HG03342 (cell line): Measurements from ENCODE around the gene ADAMTSL2.

Experiments
- ATAC-seq: cut with Tn5 transposase; IDR thresholded peaks from one replicate; pipeline ENCODE4 v1.9.1; 2021; ENCODE audit warnings: mild to moderate bottlenecking, moderate library complexity; ENCODE audit not compliant: unreplicated experiment

The ADAMTSL2 gene

DNA sequence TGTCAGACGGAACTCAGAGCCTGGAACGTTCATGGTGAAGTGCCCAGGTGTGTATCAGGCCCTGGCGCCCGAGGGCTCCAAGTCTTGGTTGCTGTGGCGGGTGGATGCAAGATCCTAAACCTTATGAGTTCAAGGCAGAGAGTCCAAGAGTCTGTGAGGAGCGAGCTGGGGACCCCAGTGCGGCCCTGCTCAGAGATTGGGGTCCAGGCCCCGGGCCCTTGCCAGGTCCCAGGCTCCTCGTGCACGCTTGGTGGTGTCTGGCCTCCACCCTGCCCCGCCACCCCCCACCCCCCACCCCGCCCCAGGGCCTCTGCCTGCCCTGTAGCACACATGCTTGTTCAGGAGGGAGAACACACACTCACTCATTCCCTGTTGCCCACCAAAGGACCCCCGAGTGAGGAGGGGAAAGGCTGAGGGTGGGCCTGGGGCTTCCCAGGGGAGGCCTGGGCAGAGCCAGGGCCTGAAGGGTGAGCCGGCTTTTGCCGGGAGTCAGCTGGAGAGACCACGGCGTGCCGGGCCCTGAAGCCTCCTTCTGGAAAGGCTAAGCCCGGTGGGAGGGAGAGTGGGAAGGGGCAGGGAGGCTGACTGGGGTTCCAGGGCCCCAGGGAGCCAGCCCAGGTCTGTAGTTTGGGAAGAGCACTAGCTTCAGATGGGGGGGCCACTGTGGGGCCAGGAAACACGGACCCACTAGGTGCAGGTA is 37.5 kb downstream of the ADAMTSL2 start:
- ATAC-seq = no peak

- no peak for ATAC-seq
These were observed 38.4 kb downstream of the ADAMTSL2 start for GRCh38 chr9:133572821-133573361.

GRCh38 chr9:133573791-133574515 is 39.4 kb downstream of the ADAMTSL2 start:
- ATAC-seq = no peak

GRCh38 chr9:133574771-133575170 is 40.3 kb downstream of the ADAMTSL2 start:
- ATAC-seq = no peak

- ATAC-seq = no peak
These were observed 40.9 kb downstream of the ADAMTSL2 start for GRCh38 chr9:133575186-133576030.

DNA sequence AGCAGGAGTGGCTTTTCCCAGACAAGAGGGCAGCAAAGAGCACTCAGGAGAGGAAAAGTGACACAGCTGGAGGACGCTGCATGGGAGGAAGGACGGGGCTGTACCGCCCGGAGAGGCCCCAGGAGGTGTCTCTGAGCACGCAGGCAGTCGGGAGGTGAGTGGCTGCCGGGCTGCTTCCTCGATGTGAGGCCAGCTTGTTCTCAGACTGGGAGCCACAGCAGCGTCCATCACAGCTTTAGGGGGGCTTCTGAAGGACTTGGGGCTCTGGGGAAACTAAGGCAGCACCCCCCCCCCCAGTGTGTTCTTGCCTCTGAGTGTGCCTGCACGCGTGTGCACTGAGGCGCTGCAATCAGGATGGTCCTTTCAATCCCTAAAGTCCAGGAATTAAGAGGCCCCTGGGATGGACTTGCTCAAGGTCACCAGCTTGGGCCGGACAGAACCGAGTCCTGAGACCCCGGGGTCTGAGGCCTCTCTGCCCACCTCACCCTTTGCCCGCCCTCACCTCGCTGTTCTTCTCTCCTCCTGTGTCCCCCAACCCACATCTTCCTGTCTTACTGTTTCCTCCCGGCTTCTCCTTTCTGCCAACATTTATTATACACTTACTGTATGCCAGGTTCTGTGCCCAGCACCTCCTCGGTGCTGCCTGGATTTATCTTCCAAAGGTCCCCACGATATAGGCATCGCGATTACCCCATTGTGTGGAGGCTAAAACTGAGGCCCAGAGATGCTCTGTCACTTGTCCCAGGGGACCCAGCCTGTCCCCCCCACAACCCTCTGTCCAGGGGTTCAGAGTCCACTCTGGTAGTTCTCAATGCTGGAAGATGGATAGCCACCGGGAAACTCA is 41.7 kb downstream of the ADAMTSL2 start:
- ATAC-seq = no peak

DNA sequence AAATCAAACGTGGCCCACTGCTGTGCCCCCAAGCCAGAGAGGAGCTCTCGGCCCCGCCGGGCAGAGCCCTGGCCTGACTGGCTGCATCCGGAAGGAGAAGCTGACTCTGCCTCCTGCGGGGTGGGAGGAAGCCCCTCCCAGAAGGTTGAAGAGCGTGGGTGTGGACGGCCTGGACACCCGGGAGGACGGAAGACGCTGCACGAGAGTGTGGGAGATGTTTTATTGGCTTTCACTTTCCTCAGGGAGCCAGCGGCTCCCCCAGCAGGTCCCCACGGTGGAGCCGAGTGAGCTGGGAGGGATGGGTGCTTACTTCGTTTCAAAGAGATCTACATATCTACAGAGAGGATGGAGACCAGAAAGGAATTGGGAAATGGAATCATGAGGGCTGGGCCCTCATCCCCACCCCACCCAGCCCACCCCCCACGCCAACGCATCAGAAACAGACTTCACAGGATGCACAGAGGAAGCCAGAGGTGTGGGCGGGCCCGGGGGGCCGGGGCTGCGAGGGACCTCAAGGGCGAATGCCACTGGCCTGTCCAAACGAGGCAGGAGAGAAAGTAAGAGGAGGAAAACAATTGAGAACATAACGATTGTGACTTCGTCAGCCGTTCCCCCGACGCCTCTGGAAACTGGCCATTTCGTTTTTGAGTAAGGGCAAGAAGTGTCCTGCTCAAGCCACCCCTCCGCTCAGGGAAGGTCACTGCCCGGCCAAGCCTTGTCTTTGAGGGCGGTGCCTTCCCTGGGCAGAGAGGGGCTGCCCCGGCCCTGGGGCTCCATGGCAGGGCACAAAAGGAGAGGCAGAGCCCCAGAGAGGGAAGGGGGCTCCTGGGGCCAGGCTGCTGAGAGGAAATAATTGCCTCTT is 42.6 kb downstream of the ADAMTSL2 start:
- ATAC-seq = no peak

DNA sequence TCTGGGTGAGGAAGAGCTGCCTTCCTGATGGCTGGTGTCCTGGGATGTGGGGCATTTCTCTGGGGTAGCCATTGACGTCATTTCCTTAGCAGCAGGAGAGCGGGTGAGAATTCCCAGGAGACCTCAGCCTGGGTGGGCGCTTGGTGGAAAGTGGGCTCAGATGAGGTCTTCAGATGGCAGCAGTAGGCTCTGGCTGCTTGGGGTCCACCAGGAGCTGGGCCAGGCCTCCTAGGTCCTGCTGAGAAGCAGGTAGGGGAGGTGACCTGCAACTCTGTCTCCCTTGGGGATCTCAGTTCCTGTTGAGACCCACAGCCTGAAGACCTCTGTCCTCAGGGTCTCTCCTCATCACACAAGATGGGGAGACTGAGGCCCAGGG is 43.2 kb downstream of the ADAMTSL2 start:
- ATAC-seq = no peak

- no peak for ATAC-seq
These were observed 44.3 kb downstream of the ADAMTSL2 start for GRCh38 chr9:133578524-133579441.

DNA sequence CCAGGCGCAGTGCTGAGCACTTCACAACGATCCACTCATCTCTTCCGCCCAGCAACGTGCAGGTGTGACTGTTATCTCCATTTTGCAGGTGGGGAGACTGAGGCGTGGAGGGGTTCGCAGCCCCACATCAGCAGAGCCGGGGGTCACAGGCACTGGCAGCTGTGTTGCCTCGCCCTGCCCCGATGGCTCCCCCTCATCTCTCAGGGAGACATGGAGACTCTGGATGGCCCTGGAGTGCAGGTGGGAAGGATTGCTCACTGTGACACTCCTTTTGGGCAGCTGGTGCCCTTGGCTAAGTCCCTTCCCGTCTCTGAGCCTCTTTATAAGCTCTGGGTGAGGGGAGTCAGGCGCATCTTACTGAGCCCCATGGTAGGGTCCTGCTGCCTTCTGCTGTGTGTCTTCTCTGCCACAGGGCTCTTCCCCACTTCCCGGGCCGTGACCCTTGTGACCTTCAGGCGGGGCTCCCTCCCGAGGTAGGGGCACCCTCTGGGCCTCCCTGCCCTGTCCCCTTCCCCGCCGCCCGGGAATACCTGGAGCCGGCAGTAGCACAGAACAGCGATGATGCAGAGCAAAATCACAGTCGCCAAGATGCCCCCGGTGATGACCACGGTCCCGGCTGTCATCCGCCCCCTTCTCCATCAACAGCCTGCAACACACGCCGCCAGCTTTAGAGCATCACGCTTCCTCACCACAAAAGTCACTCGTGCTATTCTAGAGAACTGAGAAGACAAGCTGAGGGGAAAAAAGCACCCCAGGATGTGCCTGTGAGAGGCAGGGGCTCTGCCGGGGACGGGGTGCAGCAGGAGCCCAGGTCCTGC is 45.3 kb downstream of the ADAMTSL2 start:
- no peak for ATAC-seq

DNA sequence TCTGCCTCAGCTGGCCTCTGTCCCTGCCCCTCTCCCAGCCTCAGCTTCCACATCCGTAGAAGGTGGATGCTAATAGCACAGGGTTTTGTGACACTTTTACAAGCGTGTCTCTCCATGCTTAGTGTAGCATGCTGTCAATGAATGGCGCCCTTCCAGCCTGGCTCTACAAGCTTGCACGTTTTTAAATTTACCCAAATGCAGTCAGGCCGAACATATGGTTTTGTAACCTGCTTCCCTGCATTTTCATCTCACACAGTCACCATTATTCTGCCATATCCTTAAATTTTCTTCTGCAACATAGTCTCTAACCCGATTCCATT is 45.9 kb downstream of the ADAMTSL2 start:
- no peak for ATAC-seq

GRCh38 chr9:133581011-133581410 is 46.5 kb downstream of the ADAMTSL2 start:
- ATAC-seq = no peak

DNA sequence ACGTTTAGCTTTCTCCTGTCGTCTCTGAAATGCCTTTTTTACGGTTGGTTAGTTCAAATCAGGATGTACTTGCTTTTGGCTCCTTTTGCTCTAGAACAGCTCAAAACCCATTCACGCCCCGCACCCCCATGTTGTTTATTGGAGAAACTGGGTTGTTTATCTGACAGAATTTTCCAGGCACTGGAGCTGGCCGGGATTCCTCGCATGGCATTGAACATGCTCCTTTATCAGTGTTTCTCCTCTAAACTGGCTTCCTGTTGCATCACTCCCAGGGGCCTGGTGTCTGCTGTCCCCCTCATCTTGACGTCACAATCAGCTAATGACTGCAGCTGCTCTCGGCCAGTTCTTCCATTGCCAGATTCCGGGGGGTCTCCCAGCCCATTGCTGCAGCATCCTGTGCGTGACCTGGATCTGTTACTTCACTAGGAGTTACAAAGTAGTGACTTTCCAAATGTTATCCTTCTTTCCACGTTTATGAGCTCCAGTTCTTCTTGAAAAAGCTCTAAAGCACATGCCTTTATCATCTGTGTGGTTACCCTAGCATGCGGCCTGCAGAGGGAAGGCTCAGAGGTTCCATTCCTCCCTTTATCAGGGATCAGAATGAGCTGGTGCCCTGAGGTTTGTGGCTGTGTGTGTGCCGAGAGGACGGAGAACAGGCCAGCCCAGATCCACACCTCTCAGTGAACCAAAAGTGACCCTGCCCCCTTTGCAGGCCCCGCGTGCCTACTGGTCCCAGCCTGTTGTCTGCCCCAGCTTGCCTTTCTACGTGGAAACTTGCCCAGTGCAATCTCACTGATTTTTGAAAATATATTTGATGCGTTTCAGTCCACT is 47.2 kb downstream of the ADAMTSL2 start:
- no peak for ATAC-seq

DNA sequence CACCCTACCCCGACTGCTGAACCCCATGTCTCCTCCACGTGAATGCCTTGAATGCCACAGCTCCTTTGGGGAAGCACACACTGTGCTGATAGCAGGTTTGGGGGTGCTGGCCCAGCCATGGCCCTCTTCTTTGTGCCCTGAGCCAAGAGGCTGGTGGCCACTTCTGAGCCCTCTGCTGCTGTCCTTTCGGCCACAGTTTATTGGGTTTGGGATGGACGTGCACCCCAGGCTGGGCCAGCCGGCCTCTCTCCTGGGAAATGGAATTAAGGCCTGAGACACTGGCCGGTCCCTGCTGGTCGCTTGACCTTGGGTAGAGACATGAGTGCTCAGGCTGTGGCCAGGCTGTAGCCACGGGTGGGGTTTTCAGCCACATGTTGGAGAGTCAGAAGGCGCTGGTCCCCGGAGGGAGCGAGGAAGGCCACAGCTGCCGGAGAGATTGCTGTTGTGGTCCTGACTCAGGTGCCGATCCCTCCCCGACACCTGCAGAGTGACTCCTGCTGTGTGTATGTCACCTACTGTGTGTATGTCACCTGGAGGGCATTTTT is 48.1 kb downstream of the ADAMTSL2 start:
- no peak for ATAC-seq

- no peak for ATAC-seq
These were observed 48.6 kb downstream of the ADAMTSL2 start for GRCh38 chr9:133583111-133583510.

- ATAC-seq = no peak
These were observed 49.1 kb downstream of the ADAMTSL2 start for GRCh38 chr9:133583586-133583985.

DNA sequence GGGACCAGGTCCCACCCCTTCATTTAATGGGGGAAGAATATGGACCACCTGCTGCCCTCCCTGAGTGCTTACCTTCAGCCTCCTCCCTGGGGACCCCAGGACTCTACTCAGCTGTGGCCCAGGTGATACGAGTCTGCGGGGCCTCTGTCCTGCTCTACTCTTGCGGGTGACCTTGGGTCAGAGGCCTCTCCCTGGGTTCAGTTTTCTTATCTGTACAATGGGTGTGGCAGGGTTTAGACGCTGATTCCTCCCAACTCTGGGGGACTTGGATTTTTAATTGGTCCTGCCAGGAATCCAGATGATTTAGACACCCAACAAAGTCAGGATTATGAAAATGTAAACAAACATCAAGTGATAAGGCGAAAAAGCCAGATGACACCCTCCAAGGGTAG is 49.7 kb downstream of the ADAMTSL2 start:
- ATAC-seq = no peak
